ENCODE data around the gene PRELP.

Gene PRELP

DNA sequence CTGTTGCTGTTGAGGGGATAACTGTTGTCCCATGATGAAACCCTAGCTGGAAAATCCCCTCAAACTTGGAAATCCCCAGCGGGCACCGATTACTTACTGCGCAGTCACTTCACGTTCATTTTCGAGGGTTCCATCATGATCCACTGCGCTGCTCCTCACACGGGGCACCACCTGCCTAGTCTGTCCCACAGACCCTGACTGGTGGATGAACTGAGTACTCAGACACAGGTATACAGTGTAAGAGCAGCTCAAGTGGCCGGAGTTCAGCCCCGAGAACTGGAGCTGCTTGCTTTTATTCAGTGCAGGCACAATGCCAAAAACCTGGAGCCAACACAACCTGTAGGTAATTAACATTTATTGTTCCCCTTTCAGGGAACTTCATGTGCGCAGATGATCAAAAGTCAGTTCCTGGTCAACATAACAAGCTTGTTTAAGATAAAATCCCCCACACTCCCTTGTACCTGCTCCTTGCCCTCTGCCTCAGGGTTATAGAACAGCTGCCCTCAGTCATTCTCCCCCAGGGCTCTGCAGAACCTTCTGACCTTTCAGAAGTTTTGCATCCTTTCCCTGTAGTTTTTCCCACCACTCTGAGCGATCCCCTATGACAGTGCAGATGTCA lies 46.5 kb upstream of the PRELP start:
- TF ChIP-seq, protein P1, sequence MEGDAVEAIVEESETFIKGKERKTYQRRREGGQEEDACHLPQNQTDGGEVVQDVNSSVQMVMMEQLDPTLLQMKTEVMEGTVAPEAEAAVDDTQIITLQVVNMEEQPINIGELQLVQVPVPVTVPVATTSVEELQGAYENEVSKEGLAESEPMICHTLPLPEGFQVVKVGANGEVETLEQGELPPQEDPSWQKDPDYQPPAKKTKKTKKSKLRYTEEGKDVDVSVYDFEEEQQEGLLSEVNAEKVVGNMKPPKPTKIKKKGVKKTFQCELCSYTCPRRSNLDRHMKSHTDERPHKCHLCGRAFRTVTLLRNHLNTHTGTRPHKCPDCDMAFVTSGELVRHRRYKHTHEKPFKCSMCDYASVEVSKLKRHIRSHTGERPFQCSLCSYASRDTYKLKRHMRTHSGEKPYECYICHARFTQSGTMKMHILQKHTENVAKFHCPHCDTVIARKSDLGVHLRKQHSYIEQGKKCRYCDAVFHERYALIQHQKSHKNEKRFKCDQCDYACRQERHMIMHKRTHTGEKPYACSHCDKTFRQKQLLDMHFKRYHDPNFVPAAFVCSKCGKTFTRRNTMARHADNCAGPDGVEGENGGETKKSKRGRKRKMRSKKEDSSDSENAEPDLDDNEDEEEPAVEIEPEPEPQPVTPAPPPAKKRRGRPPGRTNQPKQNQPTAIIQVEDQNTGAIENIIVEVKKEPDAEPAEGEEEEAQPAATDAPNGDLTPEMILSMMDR (IDR thresholded peaks at IDR 0.05; ENCODE audit: low read depth, low read length): no peak
- TF ChIP-seq EZH2phosphoT487 (IDR thresholded peaks at IDR 0.05; ENCODE audit: low read depth): no peak
- peak overlapping the region; percentile 64 for H3K4me3 ChIP-seq (ENCODE audit: low read length)
- 0 out of 2 replicates have a peak, but pooled peaks cover 3% of the 10 kb centered on the region for H3K27me3 ChIP-seq (ENCODE audit: low read depth, low read length)

DNA sequence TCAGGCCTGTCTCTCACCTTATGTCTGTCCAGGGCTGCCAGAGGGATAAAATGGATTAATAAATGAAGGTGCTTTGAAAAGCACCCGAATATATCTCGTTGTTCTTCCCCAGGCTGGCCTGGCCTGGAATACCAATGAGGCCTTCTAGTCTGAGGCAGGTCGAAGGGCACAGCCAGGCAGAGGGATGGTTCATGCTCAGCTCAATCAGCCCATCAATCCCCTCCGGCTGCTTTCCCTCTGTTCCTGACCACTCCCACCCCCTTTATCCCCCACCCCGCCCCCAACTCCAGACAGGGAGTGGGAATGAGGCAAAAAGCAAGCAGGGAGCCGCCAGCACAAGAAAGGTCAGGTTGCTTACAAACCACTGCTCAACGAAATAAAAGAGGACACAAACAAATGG lies 40.0 kb upstream of the PRELP start:
- no peaks in the 10 kb centered on the region for H3K79me2 ChIP-seq (ENCODE audit: low read length)
- H3K9ac ChIP-seq (ENCODE audit: low read length): no peak overlapping the region
- H4K20me1 ChIP-seq (ENCODE audit: insufficient read depth, low read length): no peaks in the 10 kb centered on the region
- no peak overlapping the region for H3K4me2 ChIP-seq (ENCODE audit: low read length)
- no peaks in the 10 kb centered on the region for H3K36me3 ChIP-seq (replicated peaks; ENCODE audit: low read depth, low read length)
- no peaks in the 10 kb centered on the region for H3K9me3 ChIP-seq (ENCODE audit: insufficient read depth, low read length)
- no peak overlapping the region for H2AFZ ChIP-seq (ENCODE audit: low read depth, low read length)
- H3K27ac ChIP-seq (ENCODE audit: low read length): no peak overlapping the region
- H3K4me1 ChIP-seq (ENCODE audit: low read length): peaks cover under 1% of the 10 kb centered on the region
- no peak for TF ChIP-seq EZH2phosphoT487 (IDR thresholded peaks at IDR 0.05; ENCODE audit: low read depth)
- TF ChIP-seq, protein P1 (IDR thresholded peaks at IDR 0.05; ENCODE audit: low read depth, low read length): no peak
- 0 out of 2 replicates have a peak, but pooled peaks cover 3% of the 10 kb centered on the region for H3K27me3 ChIP-seq (ENCODE audit: low read depth, low read length)
- H3K4me3 ChIP-seq (ENCODE audit: low read length): no peak overlapping the region

More for the DNA sequence above, 46.5 kb upstream of the PRELP start:
- H3K4me2 ChIP-seq (ENCODE audit: low read length): peak overlapping the region; percentile 82
- no peaks in the 10 kb centered on the region for H3K9me3 ChIP-seq (ENCODE audit: insufficient read depth, low read length)
- H3K27ac ChIP-seq (ENCODE audit: low read length): peak overlapping the region; percentile 85
- no peaks in the 10 kb centered on the region for H4K20me1 ChIP-seq (ENCODE audit: insufficient read depth, low read length)
- peak overlapping the region; percentile 10; the same call in 1 of the 2 replicates for H2AFZ ChIP-seq (ENCODE audit: low read depth, low read length)
- no peaks in the 10 kb centered on the region for H3K79me2 ChIP-seq (ENCODE audit: low read length)
- H3K4me1 ChIP-seq (ENCODE audit: low read length): peaks cover 61% of the 10 kb centered on the region
- no peaks in the 10 kb centered on the region for H3K36me3 ChIP-seq (replicated peaks; ENCODE audit: low read depth, low read length)
- peak overlapping the region; percentile 54; the same call in 1 of the 2 replicates for H3K9ac ChIP-seq (ENCODE audit: low read length)

GRCh38 chr1:203437696-203438315 lies 37.8 kb upstream of the PRELP start:
- no peak overlapping the region for H3K27ac ChIP-seq (ENCODE audit: low read length)
- peaks cover 9% of the 10 kb centered on the region; the same call in 1 of the 2 replicates for H3K27me3 ChIP-seq (ENCODE audit: low read depth, low read length)
- H3K4me3 ChIP-seq (ENCODE audit: low read length): no peak overlapping the region
- H3K9ac ChIP-seq (ENCODE audit: low read length): no peak overlapping the region
- no peaks in the 10 kb centered on the region for H3K9me3 ChIP-seq (ENCODE audit: insufficient read depth, low read length)
- no peaks in the 10 kb centered on the region for H3K79me2 ChIP-seq (ENCODE audit: low read length)
- no peaks in the 10 kb centered on the region for H4K20me1 ChIP-seq (ENCODE audit: insufficient read depth, low read length)
- TF ChIP-seq, protein P1 (IDR thresholded peaks at IDR 0.05; ENCODE audit: low read depth, low read length): no peak
- no peak for TF ChIP-seq EZH2phosphoT487 (IDR thresholded peaks at IDR 0.05; ENCODE audit: low read depth)
- H3K36me3 ChIP-seq (replicated peaks; ENCODE audit: low read depth, low read length): no peaks in the 10 kb centered on the region
- H3K4me1 ChIP-seq (ENCODE audit: low read length): no peaks in the 10 kb centered on the region
- H2AFZ ChIP-seq (ENCODE audit: low read depth, low read length): no peak overlapping the region
- no peak overlapping the region for H3K4me2 ChIP-seq (ENCODE audit: low read length)

GRCh38 chr1:203439131-203439730 lies 36.4 kb upstream of the PRELP start:
- no peaks in the 10 kb centered on the region for H3K36me3 ChIP-seq (replicated peaks; ENCODE audit: low read depth, low read length)
- H3K9ac ChIP-seq (ENCODE audit: low read length): no peak overlapping the region
- no peak overlapping the region for H2AFZ ChIP-seq (ENCODE audit: low read depth, low read length)
- H3K79me2 ChIP-seq (ENCODE audit: low read length): no peaks in the 10 kb centered on the region
- H3K4me2 ChIP-seq (ENCODE audit: low read length): no peak overlapping the region
- no peaks in the 10 kb centered on the region for H4K20me1 ChIP-seq (ENCODE audit: insufficient read depth, low read length)
- no peaks in the 10 kb centered on the region for H3K9me3 ChIP-seq (ENCODE audit: insufficient read depth, low read length)
- no peak overlapping the region for H3K4me3 ChIP-seq (ENCODE audit: low read length)
- H3K27me3 ChIP-seq (ENCODE audit: low read depth, low read length): peaks cover 6% of the 10 kb centered on the region; the same call in 1 of the 2 replicates
- no peak for TF ChIP-seq EZH2phosphoT487 (IDR thresholded peaks at IDR 0.05; ENCODE audit: low read depth)
- TF ChIP-seq, protein P1 (IDR thresholded peaks at IDR 0.05; ENCODE audit: low read depth, low read length): no peak
- H3K27ac ChIP-seq (ENCODE audit: low read length): no peak overlapping the region
- H3K4me1 ChIP-seq (ENCODE audit: low read length): no peaks in the 10 kb centered on the region

Data from OCI-LY3 (cell line).